Common myeloid progenitor, CD34-positive (primary cell): ENCODE measurements around the gene NFAM1.

Experiments
- CTCF ChIA-PET: fragments of 350-600 bp; sonication (Branson Sonifier 250); formaldehyde crosslinking; loops from one replicate; lab custom pipeline; 2021; ENCODE audit warnings: antibody characterized with exemption; lab: Charles Lee
- POLR2A ChIA-PET: fragments of 350-600 bp; sonication (Branson Sonifier 250); formaldehyde crosslinking; loops from one replicate; lab custom pipeline; 2021; ENCODE audit warnings: antibody characterized with exemption; lab: Charles Lee
- DNase-seq, 3 donors: peaks; one replicate each; pipeline versions ENCODE4 v3.0.0 to v3.0.0-alpha.2; 2013
- H3K27ac ChIP-seq, 2 experiments: 1 replicate in 1 of 2; 2 replicates in 1 of 2; pipeline ENCODE4 v1.7.0; 2013; ENCODE audit warnings: inconsistent platforms in 2 of 2, low read length in 2 of 2, mild to moderate bottlenecking in 2 of 2, low read depth in 1 of 2, moderate library complexity in 1 of 2; ENCODE audit not compliant: severe bottlenecking in 2 of 2, insufficient read depth in 1 of 2, poor library complexity in 1 of 2
- H3K27me3 ChIP-seq, 5 experiments: replicated peaks in 2 of 5; 1 replicate in 3 of 5; 2 replicates in 2 of 5; pipeline versions ENCODE4 v1.6.1 to v1.7.0; 2013; ENCODE audit warnings: low read length in 4 of 5, mild to moderate bottlenecking in 2 of 5, moderate library complexity in 2 of 5, inconsistent platforms in 1 of 5; ENCODE audit not compliant: insufficient read depth in 5 of 5, control insufficient read depth in 4 of 5
- H3K36me3 ChIP-seq, 4 experiments: 1 replicate in 2 of 4; 2 replicates in 2 of 4; pipeline versions ENCODE4 v1.6.1 to v1.7.0; 2013; ENCODE audit warnings: low read length in 3 of 4, control low read depth in 1 of 4, mild to moderate bottlenecking in 1 of 4; ENCODE audit not compliant: control insufficient read depth in 4 of 4, insufficient read depth in 4 of 4
- H3K4me1 ChIP-seq, 4 experiments: 1 replicate in 3 of 4; 2 replicates in 1 of 4; pipeline versions ENCODE4 v1.6.1 to v1.7.1; 2013; ENCODE audit warnings: low read length in 3 of 4, mild to moderate bottlenecking in 3 of 4, control low read depth in 1 of 4, inconsistent platforms in 1 of 4, moderate library complexity in 1 of 4; ENCODE audit not compliant: control insufficient read depth in 4 of 4, insufficient read depth in 4 of 4; ENCODE audit errors: control extremely low read depth in 1 of 4
- H3K4me3 ChIP-seq, 7 experiments: 1 replicate in 4 of 7; 2 replicates in 3 of 7; pipeline versions ENCODE4 v1.5.1 to v1.7.0; 2013; ENCODE audit warnings: mild to moderate bottlenecking in 7 of 7, low read length in 6 of 7, moderate library complexity in 6 of 7, inconsistent platforms in 2 of 7, low read depth in 2 of 7, control low read depth in 1 of 7; ENCODE audit not compliant: insufficient read depth in 4 of 7, control insufficient read depth in 1 of 7; ENCODE audit errors: extremely low read depth in 1 of 7
- H3K9me3 ChIP-seq, 5 experiments: 1 replicate in 4 of 5; 2 replicates in 1 of 5; pipeline versions ENCODE4 v1.6.1 to v1.7.1; 2013; ENCODE audit warnings: low read length in 4 of 5, mild to moderate bottlenecking in 2 of 5, inconsistent platforms in 1 of 5, low read depth in 1 of 5, moderate library complexity in 1 of 5; ENCODE audit not compliant: control insufficient read depth in 4 of 5, insufficient read depth in 2 of 5; ENCODE audit errors: control extremely low read depth in 1 of 5
- whole genome bisulfite sequencing: methylation state at CpG from one replicate; pipeline ENCODE4 v1.1.5; 2013; ENCODE audit not compliant: insufficient coverage; 5-methylcytosine and 5-hydroxymethylcytosine counted together

NFAM1 gene

DNA sequence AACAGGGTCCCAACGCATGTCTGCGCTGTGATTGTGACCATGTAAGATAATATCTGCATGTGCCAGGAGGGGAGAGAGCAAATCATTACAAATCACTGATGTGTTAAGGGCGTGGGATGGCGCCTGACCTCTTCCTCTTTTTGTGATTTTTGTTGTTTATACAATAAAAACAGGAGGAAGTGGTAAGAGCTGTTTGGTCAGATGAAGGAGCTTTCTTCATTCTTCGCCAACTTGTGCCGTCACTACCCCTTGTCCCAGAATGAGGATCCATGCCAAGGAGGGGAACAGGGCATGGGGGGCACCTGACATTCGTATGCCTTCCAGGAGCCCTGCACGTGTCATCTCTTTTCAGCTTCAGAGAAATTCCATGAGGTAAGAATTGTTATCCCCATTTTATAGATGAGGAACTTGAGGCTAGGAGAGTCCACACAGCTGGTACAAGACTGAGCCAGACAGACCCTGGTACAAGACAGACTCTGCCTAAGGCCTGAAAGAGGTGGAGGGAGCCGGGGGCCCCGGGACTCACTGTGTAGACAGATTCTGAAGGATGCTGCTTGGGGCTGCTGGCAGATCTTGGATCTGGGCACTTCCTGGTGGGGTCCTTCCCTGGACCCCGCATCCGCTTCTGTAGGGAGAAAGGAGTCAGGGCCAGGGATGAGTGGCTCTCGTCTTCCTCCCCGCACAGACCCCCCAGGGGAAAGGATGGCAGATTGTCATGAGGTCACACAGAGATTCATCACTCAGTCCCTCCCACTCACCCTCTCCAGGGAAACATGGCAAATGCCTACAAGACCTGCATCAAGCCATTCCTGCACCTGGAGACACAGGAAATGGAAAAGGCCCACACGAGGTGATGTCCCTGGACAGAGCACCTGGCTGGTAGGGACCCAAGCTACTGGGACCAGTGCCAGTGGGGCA lies 34.6 kb downstream of the NFAM1 start:
- no peak overlapping the region for H3K4me3 ChIP-seq
- H3K27ac ChIP-seq, result no peak overlapping the region
- peaks cover 0 to 11% (median 3%) of the 10 kb centered on the region in 4 experiments for H3K4me1 ChIP-seq
- no peaks in the 10 kb centered on the region for H3K9me3 ChIP-seq
- 42% methylated on average over 7 of the region's 15 CpGs for WGBS
- no peaks in the 10 kb centered on the region for H3K36me3 ChIP-seq
- POLR2A ChIA-PET, result interaction anchor here (0.7 to 1.4 kb wide), 2 partner anchors 36 to 46 kb away, joined by 3 read pairs; no protein-coding TSS in a partner anchor
- CTCF ChIA-PET, result interaction anchor here (0.9 kb wide), 1 partner anchor 28 kb away, joined by 4 read pairs; no protein-coding TSS in a partner anchor
- DNase-seq, result peak; percentile 87 to 94 (median 93)
- H3K27me3 ChIP-seq, result peaks cover 0 to 12% (median 3%) of the 10 kb centered on the region in 5 experiments

DNA sequence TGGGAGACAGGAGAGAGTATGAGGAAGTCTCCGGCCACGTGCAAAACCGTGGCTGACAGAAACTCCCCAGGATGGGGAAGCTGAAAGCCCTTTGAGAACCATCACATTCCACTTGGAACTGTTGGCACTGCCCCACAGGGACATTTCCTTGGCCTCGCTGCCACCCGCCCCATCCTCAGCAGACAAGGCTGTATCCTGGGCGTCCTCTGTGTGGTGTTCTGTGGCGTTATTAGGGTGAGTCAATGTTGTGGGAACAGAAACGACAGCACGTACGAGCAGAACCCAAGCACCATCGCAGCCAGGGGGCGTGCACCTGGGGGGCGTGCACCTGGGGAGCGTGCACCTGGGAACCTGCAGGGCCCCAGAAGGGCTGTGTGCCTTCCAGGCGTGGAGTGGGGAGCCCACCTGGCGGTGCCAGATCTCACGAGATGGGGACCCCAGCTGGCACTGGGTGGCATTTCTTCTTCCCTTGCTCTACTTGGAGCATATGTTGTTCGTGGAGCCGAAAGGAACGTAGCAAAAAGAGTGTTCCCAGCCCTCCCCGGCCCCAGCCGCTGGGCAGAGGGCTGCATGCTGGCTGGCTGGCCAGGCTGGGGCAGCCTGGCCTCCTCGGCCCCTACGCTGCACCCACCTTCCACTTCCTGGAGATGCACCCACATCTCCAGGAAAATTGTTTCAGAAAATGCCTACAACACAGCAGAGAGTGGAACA lies 35.4 kb downstream of the NFAM1 start:
- POLR2A ChIA-PET, result interaction anchor here (0.7 to 1.4 kb wide), 2 partner anchors 35 to 47 kb away, joined by 3 read pairs; no protein-coding TSS in a partner anchor
- Histone ChIP-seq H3K36me3 (no peaks in the 10 kb centered on the region), H3K27ac (no peak overlapping the region), H3K4me1 (peaks cover 0 to 11% (median 3%) of the 10 kb centered on the region in 4 experiments), H3K9me3 (no peaks in the 10 kb centered on the region), H3K4me3 (no peak overlapping the region), H3K27me3 (peaks cover 0 to 12% (median 6%) of the 10 kb centered on the region in 5 experiments)
- CTCF ChIA-PET, result interaction anchor here (0.9 kb wide), 1 partner anchor 28 kb away, joined by 4 read pairs; no protein-coding TSS in a partner anchor
- 57% methylated on average over 21 of the region's 24 CpGs for WGBS
- peak in 1 of 3 donors; percentile 10 for DNase-seq

DNA sequence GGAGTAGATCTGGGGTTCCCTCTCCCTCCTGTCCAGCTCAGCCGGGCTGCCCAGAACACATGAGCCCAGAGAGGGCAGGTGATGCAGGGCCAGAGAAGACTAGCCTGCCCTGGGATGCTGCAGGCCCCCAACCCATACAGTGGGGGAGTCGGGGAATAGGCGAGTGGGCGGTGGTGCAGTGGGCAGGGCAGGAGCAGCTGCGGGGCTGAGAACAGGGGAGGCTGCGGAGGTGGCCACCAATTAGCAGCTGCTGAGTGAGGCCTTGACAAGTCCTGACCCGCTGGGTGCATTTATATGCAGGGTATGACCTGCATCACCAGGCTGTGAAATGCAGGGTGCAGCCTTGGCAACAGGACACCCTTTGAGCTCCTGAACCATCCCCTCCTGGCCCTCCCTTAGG lies 43.1 kb downstream of the NFAM1 start:
- CTCF ChIA-PET, result interaction anchor here (1.1 to 2.0 kb wide), 2 partner anchors 13 to 17 kb away, joined by 3 to 6 read pairs; no protein-coding TSS in a partner anchor
- Histone ChIP-seq H3K27me3 (peaks cover 0 to 3% (median 0%) of the 10 kb centered on the region in 5 experiments), H3K27ac (no peak overlapping the region), H3K9me3 (no peaks in the 10 kb centered on the region), H3K4me1 (no peaks in the 10 kb centered on the region), H3K4me3 (no peak overlapping the region), H3K36me3 (no peaks in the 10 kb centered on the region)
- POLR2A ChIA-PET, result no interaction called here
- DNase-seq, result no peak
- 94% methylated on average over 6 of the region's 7 CpGs for WGBS

DNA sequence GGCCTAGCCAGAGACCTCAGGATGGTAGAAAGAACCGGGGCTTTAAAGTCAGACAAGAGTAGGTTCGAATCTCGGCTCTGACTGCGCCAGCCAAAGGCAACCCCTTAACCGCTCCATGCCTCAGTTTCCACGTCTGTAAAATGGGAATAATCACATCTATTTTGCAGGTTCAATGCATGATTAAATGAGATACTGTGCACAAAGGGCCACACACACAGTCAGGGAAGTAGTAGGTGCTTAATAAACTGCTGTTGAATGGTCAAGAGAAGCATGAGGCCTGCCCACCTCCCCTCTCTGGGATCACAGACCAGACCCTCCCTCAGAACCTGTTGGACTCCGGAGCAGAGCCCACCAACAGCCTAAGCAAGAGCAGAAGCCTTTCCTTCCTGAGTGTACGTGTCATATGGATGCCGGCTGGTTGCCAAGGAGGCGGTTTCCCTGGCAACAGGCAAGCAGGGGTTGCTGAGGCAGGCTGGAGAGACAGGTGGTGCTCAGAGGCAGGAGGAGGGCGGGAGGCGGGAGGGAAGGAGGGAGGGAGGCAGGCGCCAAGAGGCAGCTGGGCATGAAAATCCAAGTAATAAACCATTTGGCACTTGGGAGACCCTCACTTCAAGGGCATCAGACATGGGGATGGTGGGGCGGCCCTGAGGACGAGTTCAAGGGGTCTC lies 43.9 kb downstream of the NFAM1 start:
- peaks cover 0 to 3% (median 0%) of the 10 kb centered on the region in 5 experiments for H3K27me3 ChIP-seq
- no peaks in the 10 kb centered on the region for H3K36me3 ChIP-seq
- WGBS, result 95% methylated on average over 15 of the region's 15 CpGs
- H3K9me3 ChIP-seq, result no peaks in the 10 kb centered on the region
- CTCF ChIA-PET, result interaction anchor here (2.0 kb wide), 1 partner anchor 13 kb away, joined by 6 read pairs; no protein-coding TSS in a partner anchor
- H3K4me1 ChIP-seq, result no peaks in the 10 kb centered on the region
- DNase-seq, result peak in 1 of 3 donors; percentile 24
- no peak overlapping the region for H3K4me3 ChIP-seq
- no peak overlapping the region for H3K27ac ChIP-seq
- POLR2A ChIA-PET, result no interaction called here

DNA sequence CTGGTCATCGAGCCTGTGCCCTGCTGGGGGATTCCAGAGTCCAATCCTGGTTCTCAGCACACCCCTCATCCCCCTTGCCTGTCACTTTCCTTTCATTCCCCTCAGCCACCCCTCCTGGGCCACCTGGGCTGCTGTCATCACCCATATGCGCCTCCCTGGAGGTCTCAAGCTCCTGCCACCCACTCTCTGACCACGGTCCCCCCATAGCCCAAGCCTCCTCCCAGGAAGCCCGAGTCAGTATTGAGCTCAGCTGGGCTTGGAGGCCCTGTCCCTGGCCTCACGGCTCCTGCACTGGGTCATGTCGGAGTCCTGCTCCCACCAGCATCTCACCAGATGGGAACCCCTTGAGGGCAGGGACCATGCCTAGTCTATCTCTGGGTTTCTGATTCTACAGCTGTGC lies 44.6 kb downstream of the NFAM1 start:
- 94% methylated on average over 4 of the region's 6 CpGs for WGBS
- Histone ChIP-seq H3K4me3 (no peak overlapping the region), H3K36me3 (no peaks in the 10 kb centered on the region), H3K27ac (no peak overlapping the region), H3K4me1 (no peaks in the 10 kb centered on the region), H3K9me3 (no peaks in the 10 kb centered on the region), H3K27me3 (peaks cover 0 to 3% (median 0%) of the 10 kb centered on the region in 5 experiments)
- POLR2A ChIA-PET, result no interaction called here
- DNase-seq, result no peak
- CTCF ChIA-PET, result interaction anchor here (2.0 kb wide), 1 partner anchor 12 kb away, joined by 6 read pairs; no protein-coding TSS in a partner anchor

DNA sequence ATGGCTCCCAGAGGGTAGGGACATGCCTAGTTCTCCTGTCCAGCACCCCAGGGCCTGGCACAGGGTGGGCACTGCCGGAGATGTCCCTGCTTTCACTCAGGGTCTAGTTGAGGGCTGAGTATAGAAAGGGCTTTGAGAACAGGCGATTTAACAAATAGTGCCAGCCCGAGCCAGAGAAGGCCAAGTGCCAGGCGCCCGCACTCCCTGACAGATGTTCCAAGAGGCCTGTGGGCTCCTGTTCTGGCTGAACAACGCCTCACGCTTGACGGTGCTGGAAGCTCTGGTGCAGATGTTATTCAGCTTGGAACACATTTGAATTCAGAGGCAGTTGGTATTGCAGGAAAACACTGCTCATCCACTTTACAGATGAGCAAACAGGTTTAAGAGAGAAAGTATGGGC lies 46.5 kb downstream of the NFAM1 start:
- CTCF ChIA-PET, result no interaction called here
- Histone ChIP-seq H3K9me3 (no peaks in the 10 kb centered on the region), H3K36me3 (no peaks in the 10 kb centered on the region), H3K27me3 (no peaks in the 10 kb centered on the region), H3K4me3 (no peak overlapping the region), H3K4me1 (no peaks in the 10 kb centered on the region), H3K27ac (no peak overlapping the region)
- WGBS, result 100% methylated on average over 6 of the region's 8 CpGs
- DNase-seq, result no peak
- POLR2A ChIA-PET, result no interaction called here
